IMR-90 (cell line): Measurements from ENCODE around the gene TTC23.

ENCODE experiments used
- BHLHE40 ChIP-seq: fragments of 150-350 bp; IDR thresholded peaks from 2 replicates; pipeline ENCODE4 v1.6.1; 2016; ENCODE audit warnings: mild to moderate bottlenecking, low read depth, low read length
- CEBPB ChIP-seq: IDR thresholded peaks from 2 replicates; pipeline ENCODE4 v1.6.1; 2012; ENCODE audit warnings: low read depth, low read length, improper control_type of control experiment
- CTCF ChIP-seq: conservative IDR thresholded peaks from 2 replicates; pipeline ENCODE4 v1.5.1; 2012; ENCODE audit warnings: mild to moderate bottlenecking, low read depth, low read length, improper control_type of control experiment
- MAFK ChIP-seq: IDR thresholded peaks from 2 replicates; pipeline ENCODE4 v1.6.1; 2012; ENCODE audit warnings: low read depth, low read length, improper control_type of control experiment
- MXI1 ChIP-seq: IDR thresholded peaks from 2 replicates; pipeline ENCODE4 v1.6.1; 2012; ENCODE audit warnings: low read depth, mild to moderate bottlenecking, low read length, moderate library complexity, borderline replicate concordance
- POLR2A ChIP-seq: IDR thresholded peaks from 2 replicates; pipeline ENCODE4 v1.6.1; 2012; ENCODE audit warnings: mild to moderate bottlenecking, low read depth, low read length
- RAD21 ChIP-seq: IDR thresholded peaks from 2 replicates; pipeline ENCODE4 v1.6.1; 2012; ENCODE audit warnings: low read length, improper control_type of control experiment
- SMC3 ChIP-seq: fragments of 150-350 bp; IDR thresholded peaks from 2 replicates; pipeline ENCODE4 v1.6.1; 2016; ENCODE audit warnings: low read depth, mild to moderate bottlenecking, antibody characterized with exemption, low read length, moderate library complexity
- USF2 ChIP-seq: fragments of 150-350 bp; IDR thresholded peaks from 2 replicates; pipeline ENCODE4 v1.6.1; 2017; ENCODE audit warnings: mild to moderate bottlenecking, antibody characterized with exemption, low read length, low read depth

DNA sequence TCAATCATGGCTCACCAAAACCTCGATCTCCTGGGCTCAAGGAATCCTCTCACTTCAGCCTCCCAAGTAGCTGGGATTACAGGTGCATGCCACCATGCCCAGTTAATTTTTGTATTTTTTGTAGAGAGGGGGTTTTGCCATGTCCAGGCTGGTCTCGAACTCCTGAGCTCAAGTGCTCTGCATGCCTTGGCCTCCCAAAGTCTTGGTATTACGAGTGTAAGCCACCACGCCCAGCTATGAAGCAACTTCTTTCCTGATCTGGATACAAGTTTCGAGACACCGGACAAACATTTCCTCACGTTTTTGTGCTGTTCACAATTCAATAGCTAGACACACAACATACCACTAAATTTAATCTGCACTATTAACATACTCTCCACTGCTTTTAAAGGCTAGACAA, 147.9 kb downstream of the TTC23 start:
- TF ChIP-seq CTCF: no peak
- TF ChIP-seq BHLHE40: no peak
- TF ChIP-seq POLR2A: no peak
- no peak for TF ChIP-seq SMC3
- TF ChIP-seq MXI1: no peak
- TF ChIP-seq USF2: no peak
- TF ChIP-seq RAD21: no peak
- TF ChIP-seq CEBPB: no peak
- TF ChIP-seq MAFK: no peak
